ENCODE measurements around the gene MIOS.

The MIOS gene

DNA sequence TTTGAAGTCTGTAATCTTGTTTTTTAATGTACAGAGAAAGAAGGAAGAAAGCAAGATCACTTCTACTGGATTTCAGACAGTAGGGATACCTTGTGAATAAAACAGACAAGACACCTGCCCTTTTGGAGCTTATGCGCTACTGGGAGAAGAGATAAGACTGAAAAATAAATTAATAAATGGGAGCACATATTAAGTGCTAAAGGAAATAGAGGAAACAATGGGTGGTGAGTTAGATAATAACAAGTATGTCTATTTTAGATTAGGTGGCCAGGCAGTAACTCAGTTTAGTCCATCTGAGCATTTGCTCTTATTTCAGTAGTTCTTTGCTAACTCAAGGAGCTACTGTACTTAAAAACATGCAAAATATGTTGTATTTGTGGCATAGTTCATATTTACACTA lies 15.9 kb downstream of the MIOS start:
- TF ChIP-seq ZFX (IDR thresholded peaks at IDR 0.05) (no peak), CTCF (conservative IDR thresholded peaks at IDR 0.05) (no peak)
- no peak overlapping the region for H3K27ac ChIP-seq

DNA sequence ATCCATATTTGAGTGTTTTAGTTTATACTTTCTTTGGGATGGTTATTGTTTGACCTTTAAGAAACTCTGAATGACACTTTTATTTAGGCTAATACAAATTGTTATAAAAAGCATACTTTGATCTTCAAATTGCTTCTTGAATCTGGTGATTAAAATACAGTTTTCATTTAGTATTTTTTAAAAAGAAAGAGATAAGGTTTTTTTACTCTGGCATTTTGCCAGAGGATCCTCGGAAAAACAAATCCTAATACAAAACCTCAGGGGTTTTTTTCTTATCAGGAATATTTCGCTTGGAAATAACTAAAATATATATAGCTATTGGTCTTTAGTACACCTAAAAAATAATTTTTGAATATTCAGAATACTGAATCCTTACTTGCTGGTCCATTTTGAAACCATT lies 17.0 kb downstream of the MIOS start:
- no peak for TF ChIP-seq CTCF (conservative IDR thresholded peaks at IDR 0.05)
- TF ChIP-seq ZFX (IDR thresholded peaks at IDR 0.05) = no peak
- no peak overlapping the region for H3K27ac ChIP-seq

- no peak overlapping the region for H3K27ac ChIP-seq
- TF ChIP-seq CTCF (conservative IDR thresholded peaks at IDR 0.05) (no peak), ZFX (IDR thresholded peaks at IDR 0.05) (no peak)
Measured at GRCh38 chr7:7584653-7585052, 18.0 kb downstream of the MIOS start.

- TF ChIP-seq CTCF (conservative IDR thresholded peaks at IDR 0.05) = no peak
- no peak for TF ChIP-seq ZFX (IDR thresholded peaks at IDR 0.05)
- no peak overlapping the region for H3K27ac ChIP-seq
Measured at GRCh38 chr7:7585241-7585928, 18.7 kb downstream of the MIOS start.

DNA sequence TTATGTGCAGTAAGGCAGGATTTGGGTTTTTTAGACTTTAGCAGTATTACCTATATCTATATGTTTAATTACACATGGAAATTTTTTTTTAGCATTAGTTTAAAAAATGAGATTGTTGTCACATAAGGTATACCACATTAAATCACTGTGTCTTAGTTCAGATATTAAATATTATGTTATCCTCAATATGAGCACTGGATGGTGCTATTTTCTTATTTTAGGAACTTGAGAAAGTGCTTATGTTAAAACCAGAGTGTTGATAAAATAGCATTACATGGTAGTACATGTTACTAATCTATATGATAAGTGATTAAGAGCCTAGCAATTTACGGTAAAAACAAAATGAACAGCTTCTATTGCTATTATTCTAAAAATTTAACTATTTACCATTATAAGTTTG lies 28.8 kb downstream of the MIOS start:
- no peak overlapping the region for H3K27ac ChIP-seq
- TF ChIP-seq CTCF (conservative IDR thresholded peaks at IDR 0.05) = peak; percentile 50
- no peak for TF ChIP-seq ZFX (IDR thresholded peaks at IDR 0.05)

- TF ChIP-seq ZFX (IDR thresholded peaks at IDR 0.05) = no peak
- TF ChIP-seq CTCF (conservative IDR thresholded peaks at IDR 0.05) = no peak
- no peak overlapping the region for H3K27ac ChIP-seq
Measured at GRCh38 chr7:7596176-7596575, 29.5 kb downstream of the MIOS start.

- H3K27ac ChIP-seq = no peak overlapping the region
- TF ChIP-seq CTCF (conservative IDR thresholded peaks at IDR 0.05) (no peak), ZFX (IDR thresholded peaks at IDR 0.05) (no peak)
Measured at GRCh38 chr7:7607010-7607409, 40.3 kb downstream of the MIOS start.

Measured in C4-2B (cell line).